ENCODE results near the gene M1AP.

Gene M1AP

GRCh38 chr2:74620671-74621070 lies 27.5 kb downstream of the M1AP start:
- H3K4me3 ChIP-seq (ENCODE audit: low read depth, low read length): no peak overlapping the region
- no peak for TF ChIP-seq CTCF (IDR thresholded peaks at IDR 0.05; ENCODE audit: low read depth, low read length, missing control alignments)
- no peak for DNase-seq (ENCODE audit: low read depth)

GRCh38 chr2:74619651-74620297 lies 28.4 kb downstream of the M1AP start:
- TF ChIP-seq CTCF (IDR thresholded peaks at IDR 0.05; ENCODE audit: low read depth, low read length, missing control alignments): no peak
- no peak overlapping the region for H3K4me3 ChIP-seq (ENCODE audit: low read depth, low read length)
- no peak for DNase-seq (ENCODE audit: low read depth)

- TF ChIP-seq CTCF (IDR thresholded peaks at IDR 0.05; ENCODE audit: low read depth, low read length, missing control alignments): no peak
- DNase-seq (ENCODE audit: low read depth): no peak
- no peak overlapping the region for H3K4me3 ChIP-seq (ENCODE audit: low read depth, low read length)
These were observed 29.6 kb downstream of the M1AP start for GRCh38 chr2:74618410-74619083.

- TF ChIP-seq CTCF (IDR thresholded peaks at IDR 0.05; ENCODE audit: low read depth, low read length, missing control alignments): no peak
- DNase-seq (ENCODE audit: low read depth): no peak
- H3K4me3 ChIP-seq (ENCODE audit: low read depth, low read length): no peak overlapping the region
These were observed 31.0 kb downstream of the M1AP start for GRCh38 chr2:74617122-74617521.

GRCh38 chr2:74606927-74607326 lies 41.2 kb downstream of the M1AP start:
- no peak for TF ChIP-seq CTCF (IDR thresholded peaks at IDR 0.05; ENCODE audit: low read depth, low read length, missing control alignments)
- DNase-seq (ENCODE audit: low read depth): no peak
- H3K4me3 ChIP-seq (ENCODE audit: low read depth, low read length): no peak overlapping the region

- no peak for DNase-seq (ENCODE audit: low read depth)
- no peak overlapping the region for H3K4me3 ChIP-seq (ENCODE audit: low read depth, low read length)
- TF ChIP-seq CTCF (IDR thresholded peaks at IDR 0.05; ENCODE audit: low read depth, low read length, missing control alignments): no peak
These were observed 44.7 kb downstream of the M1AP start for GRCh38 chr2:74603282-74604000.

All from GM12864 (cell line).